ENCODE measurements around the gene ACSM4. TPM values are rescaled to one million over a fixed set of nuclear protein-coding genes. Genes with fewer than 3 reads are reported as not detected.
"Not testable (repeated sequence)": the region's sequence is repeated elsewhere in the genome, so short reads cannot be mapped to it uniquely, and the experiment has no call there.

ACSM4 gene
- total RNA-seq, 1 experiment from 2014 or later: not detected

- DNase-seq (ENCODE audit: low read depth): not testable (repeated sequence)
Observed at GRCh38 chr12:7337790-7338189, 33.9 kb downstream of the ACSM4 start.

GRCh38 chr12:7339675-7340074, 35.8 kb downstream of the ACSM4 start:
- DNase-seq (ENCODE audit: low read depth): peak; percentile 7

- peak; percentile 19 for DNase-seq (ENCODE audit: low read depth)
Observed at GRCh38 chr12:7344833-7345606, 41.1 kb downstream of the ACSM4 start.

- peak; percentile 6 for DNase-seq (ENCODE audit: low read depth)
Observed at GRCh38 chr12:7346551-7347225, 42.8 kb downstream of the ACSM4 start.

- no peak for DNase-seq (ENCODE audit: low read depth)
Observed at GRCh38 chr12:7349418-7349817, 45.5 kb downstream of the ACSM4 start.

GRCh38 chr12:7351177-7351576, 47.3 kb downstream of the ACSM4 start:
- peak; percentile 63 for DNase-seq (ENCODE audit: low read depth)

GRCh38 chr12:7352661-7353060, 48.8 kb downstream of the ACSM4 start:
- DNase-seq (ENCODE audit: low read depth): no peak

- peak; percentile 64 for DNase-seq (ENCODE audit: low read depth)
Observed at GRCh38 chr12:7354529-7354928, 50.7 kb downstream of the ACSM4 start.

- DNase-seq (ENCODE audit: low read depth): no peak
Observed at GRCh38 chr12:7361265-7361664, 57.4 kb downstream of the ACSM4 start.

- no peak for DNase-seq (ENCODE audit: low read depth)
Observed at GRCh38 chr12:7362734-7363133, 58.9 kb downstream of the ACSM4 start.

- DNase-seq (ENCODE audit: low read depth): peak; percentile 97
Observed at GRCh38 chr12:7369274-7369729, 65.4 kb downstream of the ACSM4 start.

GRCh38 chr12:7373226-7373625, 69.4 kb downstream of the ACSM4 start:
- DNase-seq (ENCODE audit: low read depth): peak; percentile 27

GRCh38 chr12:7374423-7375144, 70.7 kb downstream of the ACSM4 start:
- DNase-seq (ENCODE audit: low read depth): peak; percentile 72

- DNase-seq (ENCODE audit: low read depth): peak; percentile 45
Observed at GRCh38 chr12:7375145-7375543, 71.3 kb downstream of the ACSM4 start.

- peak; percentile 49 for DNase-seq (ENCODE audit: low read depth)
Observed at GRCh38 chr12:7376196-7376595, 72.3 kb downstream of the ACSM4 start.

Other genes starting within 250 kb of the ACSM4 start
- gene C1S, start 243.4 kb upstream of the ACSM4 start, total RNA-seq (2014; rRNA removed; shearing (Covaris generic)): 15.3 and 16.3 TPM in 2 replicates
- 20.4 and 29.3 TPM in 2 replicates for gene C1R, start 211.6 kb upstream of the ACSM4 start, total RNA-seq (2014; rRNA removed; shearing (Covaris generic))
- 7.1 and 9.0 TPM in 2 replicates for gene C1RL, start 194.9 kb upstream of the ACSM4 start, total RNA-seq (2014; rRNA removed; shearing (Covaris generic))
- gene RBP5, start 175.2 kb upstream of the ACSM4 start, total RNA-seq (2014; rRNA removed; shearing (Covaris generic)): not detected in 2 replicates
- 4.5 and 7.3 TPM in 2 replicates for gene CLSTN3, start 173.7 kb upstream of the ACSM4 start, total RNA-seq (2014; rRNA removed; shearing (Covaris generic))
- 16.1 and 17.7 TPM in 2 replicates for gene PEX5, start 114.4 kb upstream of the ACSM4 start, total RNA-seq (2014; rRNA removed; shearing (Covaris generic))
- 14.3 and 15.9 TPM in 2 replicates for gene CD163L1, start 140.1 kb downstream of the ACSM4 start, total RNA-seq (2014; rRNA removed; shearing (Covaris generic))
- gene CD163, start 199.7 kb downstream of the ACSM4 start, total RNA-seq (2014; rRNA removed; shearing (Covaris generic)): not detected in 2 replicates